CD4-positive, alpha-beta T cell treated with Interleukin-10 for 1 hour (primary cell): ENCODE results near the gene P2RX1.
"Not testable (repeated sequence)": the region's sequence is repeated elsewhere in the genome, so short reads cannot be mapped to it uniquely, and the experiment has no call there.

Experiments used
- DNase-seq: peaks from one replicate; pipeline ENCODE4 v3.0.0-alpha.2; 2020

Gene P2RX1

GRCh38 chr17:3885271-3885670, 31.0 kb downstream of the P2RX1 start:
- no peak for DNase-seq

- DNase-seq = no peak
These were observed 32.1 kb downstream of the P2RX1 start for GRCh38 chr17:3884188-3884587.

GRCh38 chr17:3882276-3882675, 34.0 kb downstream of the P2RX1 start:
- DNase-seq = no peak

- no peak for DNase-seq
These were observed 35.3 kb downstream of the P2RX1 start for GRCh38 chr17:3880983-3881382.

- no peak for DNase-seq
These were observed 36.5 kb downstream of the P2RX1 start for GRCh38 chr17:3879591-3880417.

- DNase-seq = no peak
These were observed 37.1 kb downstream of the P2RX1 start for GRCh38 chr17:3879186-3879585.

GRCh38 chr17:3877220-3877619, 39.0 kb downstream of the P2RX1 start:
- no peak for DNase-seq

GRCh38 chr17:3875317-3875716, 40.9 kb downstream of the P2RX1 start:
- no peak for DNase-seq

GRCh38 chr17:3873862-3874261, 42.4 kb downstream of the P2RX1 start:
- DNase-seq = no peak

- DNase-seq = peak; percentile 14
These were observed 45.4 kb downstream of the P2RX1 start for GRCh38 chr17:3870871-3871306.

GRCh38 chr17:3867606-3868005, 48.7 kb downstream of the P2RX1 start:
- no peak for DNase-seq

GRCh38 chr17:3867106-3867505, 49.2 kb downstream of the P2RX1 start:
- DNase-seq = no peak

GRCh38 chr17:3866276-3866675, 50.0 kb downstream of the P2RX1 start:
- no peak for DNase-seq

GRCh38 chr17:3865176-3865575, 51.1 kb downstream of the P2RX1 start:
- no peak for DNase-seq

- no peak for DNase-seq
These were observed 51.7 kb downstream of the P2RX1 start for GRCh38 chr17:3864534-3864933.

GRCh38 chr17:3861761-3862681, 54.2 kb downstream of the P2RX1 start:
- no peak for DNase-seq

GRCh38 chr17:3860939-3861700, 55.1 kb downstream of the P2RX1 start:
- DNase-seq = no peak

- DNase-seq = no peak
These were observed 56.3 kb downstream of the P2RX1 start for GRCh38 chr17:3859940-3860339.

- DNase-seq = no peak
These were observed 58.8 kb downstream of the P2RX1 start for GRCh38 chr17:3857261-3858105.

GRCh38 chr17:3854204-3854603, 62.1 kb downstream of the P2RX1 start:
- not testable (repeated sequence) for DNase-seq

GRCh38 chr17:3852561-3852960, 63.7 kb downstream of the P2RX1 start:
- DNase-seq = no peak

GRCh38 chr17:3851461-3852100, 64.7 kb downstream of the P2RX1 start:
- DNase-seq = no peak
